K562 (cell line): ENCODE data around the gene LAMTOR5. TPM values are rescaled to one million over a fixed set of nuclear protein-coding genes. Genes with fewer than 3 reads are reported as not detected.

Experiments used
- DACH1 ChIP-seq: fragments of 450-650 bp; IDR thresholded peaks from 2 replicates; pipeline ENCODE4 v1.6.1; 2018; ENCODE audit not compliant: partially characterized antibody
- ELF4 ChIP-seq: fragments of 450-650 bp; formaldehyde crosslinking; IDR thresholded peaks from 2 replicates; pipeline ENCODE4 v1.4.0; 2022; ENCODE audit warnings: missing genetic modification characterization
- GATAD2A ChIP-seq: fragments of 450-650 bp; IDR thresholded peaks from 2 replicates; pipeline ENCODE4 v1.6.1; 2017
- IRF2 ChIP-seq: sonication (generic); formaldehyde crosslinking; IDR thresholded peaks from 2 replicates; pipeline ENCODE4 v1.8.1; 2022; ENCODE audit warnings: mild to moderate bottlenecking, missing genetic modification reagents
- NFIX ChIP-seq: fragments of 250-450 bp; sonication (Bioruptor Pico); IDR thresholded peaks from 2 replicates; pipeline ENCODE4 v1.4.0; 2020; ENCODE audit warnings: low read depth, mild to moderate bottlenecking, moderate library complexity
- SRSF1 ChIP-seq: fragments of 200-400 bp; formaldehyde crosslinking; IDR thresholded peaks from 2 replicates; pipeline ENCODE4 v1.6.1; 2017; ENCODE audit warnings: mild to moderate bottlenecking, low read depth, low read length, moderate library complexity
- ZNF174 ChIP-seq: fragments of 250-450 bp; sonication (Bioruptor Pico); IDR thresholded peaks from 2 replicates; pipeline ENCODE4 v1.4.0; 2020; ENCODE audit warnings: mild to moderate bottlenecking
- ZNF589 ChIP-seq: fragments of 200-800 bp; sonication (Bioruptor generic); IDR thresholded peaks from 2 replicates; pipeline ENCODE4 v1.6.1; 2016; ENCODE audit warnings: low read depth, missing genetic modification characterization, missing compliant biosample characterization
- polyA plus RNA-seq, 8 experiments: library from polyadenylated mRNA; depleted of rRNA in 4 of 8; stranded (reverse) in 5 of 8; unstranded in 3 of 8; fragments of >200 nt; fragmentation: Nextera tagmentation in 2 of 8; fragmentation: Illumina TruSeq in 1 of 8; extraction: Ambion mirVana in 2 of 8; extraction: Trizol in 1 of 8; gene quantifications; 2 replicates each; pipeline versions ENCODE4 v1.2.1 to v1.2.3, GENCODE V29; 2011 to 2014; ENCODE audit warnings: inconsistent platforms in 1 of 8, missing spikeins in 1 of 8
- total RNA-seq, 7 experiments: library from RNA; depleted of rRNA in 6 of 7; stranded (reverse); fragments of >200 nt in 6 of 7; fragmentation: Illumina TruSeq in 2 of 7; extraction: Trizol in 2 of 7; gene quantifications; 2 replicates each; pipeline versions ENCODE4 v1.2.1 to v1.2.3, GENCODE V29; 2011 to 2021; ENCODE audit warnings: low replicate concordance in 1 of 7
- TF ChIP-seq, protein P1 (sequence below): fragments of 450-650 bp; IDR thresholded peaks from 2 replicates; pipeline ENCODE4 v1.6.1; 2016; ENCODE audit warnings: mild to moderate bottlenecking, moderate library complexity
- TF ChIP-seq, protein P2 (sequence below): fragments of 450-650 bp; formaldehyde crosslinking; IDR thresholded peaks from 2 replicates; pipeline ENCODE4 v1.4.0; 2020; ENCODE audit warnings: mild to moderate bottlenecking
- TF ChIP-seq, protein P3 (sequence below): fragments of 250-450 bp; sonication (Bioruptor Pico); IDR thresholded peaks from 2 replicates; pipeline ENCODE4 v1.5.0; 2021; ENCODE audit warnings: mild to moderate bottlenecking, borderline replicate concordance

LAMTOR5 gene
- total and polyA plus RNA-seq, 9 of the 15 experiments (the other 6 are each of a cell fraction or from before 2014, with no cell fraction given) = 118 to 712 (median 241) TPM

DNA sequence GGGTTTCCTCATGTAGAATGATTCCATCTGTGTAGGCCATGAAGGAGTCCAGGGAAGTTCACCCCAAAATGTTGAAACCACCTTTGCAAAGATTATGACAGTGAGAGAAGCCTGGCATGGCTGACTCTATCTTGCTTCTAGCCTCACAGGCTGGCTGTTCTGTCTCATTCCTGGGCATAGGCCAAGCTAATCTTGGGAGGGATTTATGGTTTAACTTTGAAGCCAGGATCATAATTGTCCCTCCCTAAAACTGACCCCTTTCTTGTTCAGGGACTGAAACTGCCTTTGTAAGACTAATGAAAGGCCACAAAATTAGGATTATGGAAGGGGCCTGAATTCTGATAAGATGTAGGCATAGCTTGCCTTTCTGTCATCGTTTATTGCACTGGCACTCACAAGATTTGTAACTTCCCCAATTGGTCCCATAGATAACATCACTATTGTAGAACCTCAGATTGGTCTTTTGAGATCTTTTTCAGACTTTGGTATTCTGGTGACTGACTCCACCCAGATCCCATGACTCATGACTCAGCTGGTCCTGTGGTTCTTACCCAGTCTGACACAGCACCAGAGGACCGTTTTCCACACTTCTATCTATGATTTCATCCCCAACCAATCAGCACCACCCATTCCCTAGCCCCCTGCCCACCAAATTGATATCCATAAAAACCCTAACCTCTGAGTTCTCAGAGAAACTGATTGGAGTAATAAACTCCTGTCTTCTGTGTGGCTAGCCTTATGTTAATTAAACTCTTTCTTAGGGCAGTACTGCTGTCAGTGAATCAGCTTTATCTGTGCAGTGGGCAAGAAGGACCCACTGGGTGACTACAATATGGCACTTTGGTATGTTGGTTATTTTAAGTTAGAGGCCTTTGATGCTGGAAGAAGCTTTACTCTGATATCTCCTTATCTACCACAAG is 13.6 kb upstream of the LAMTOR5 start (continued):
- TF ChIP-seq ZNF174 (CRISPR knock-in tag) = no peak
- no peak for TF ChIP-seq SRSF1
- TF ChIP-seq, protein P1, sequence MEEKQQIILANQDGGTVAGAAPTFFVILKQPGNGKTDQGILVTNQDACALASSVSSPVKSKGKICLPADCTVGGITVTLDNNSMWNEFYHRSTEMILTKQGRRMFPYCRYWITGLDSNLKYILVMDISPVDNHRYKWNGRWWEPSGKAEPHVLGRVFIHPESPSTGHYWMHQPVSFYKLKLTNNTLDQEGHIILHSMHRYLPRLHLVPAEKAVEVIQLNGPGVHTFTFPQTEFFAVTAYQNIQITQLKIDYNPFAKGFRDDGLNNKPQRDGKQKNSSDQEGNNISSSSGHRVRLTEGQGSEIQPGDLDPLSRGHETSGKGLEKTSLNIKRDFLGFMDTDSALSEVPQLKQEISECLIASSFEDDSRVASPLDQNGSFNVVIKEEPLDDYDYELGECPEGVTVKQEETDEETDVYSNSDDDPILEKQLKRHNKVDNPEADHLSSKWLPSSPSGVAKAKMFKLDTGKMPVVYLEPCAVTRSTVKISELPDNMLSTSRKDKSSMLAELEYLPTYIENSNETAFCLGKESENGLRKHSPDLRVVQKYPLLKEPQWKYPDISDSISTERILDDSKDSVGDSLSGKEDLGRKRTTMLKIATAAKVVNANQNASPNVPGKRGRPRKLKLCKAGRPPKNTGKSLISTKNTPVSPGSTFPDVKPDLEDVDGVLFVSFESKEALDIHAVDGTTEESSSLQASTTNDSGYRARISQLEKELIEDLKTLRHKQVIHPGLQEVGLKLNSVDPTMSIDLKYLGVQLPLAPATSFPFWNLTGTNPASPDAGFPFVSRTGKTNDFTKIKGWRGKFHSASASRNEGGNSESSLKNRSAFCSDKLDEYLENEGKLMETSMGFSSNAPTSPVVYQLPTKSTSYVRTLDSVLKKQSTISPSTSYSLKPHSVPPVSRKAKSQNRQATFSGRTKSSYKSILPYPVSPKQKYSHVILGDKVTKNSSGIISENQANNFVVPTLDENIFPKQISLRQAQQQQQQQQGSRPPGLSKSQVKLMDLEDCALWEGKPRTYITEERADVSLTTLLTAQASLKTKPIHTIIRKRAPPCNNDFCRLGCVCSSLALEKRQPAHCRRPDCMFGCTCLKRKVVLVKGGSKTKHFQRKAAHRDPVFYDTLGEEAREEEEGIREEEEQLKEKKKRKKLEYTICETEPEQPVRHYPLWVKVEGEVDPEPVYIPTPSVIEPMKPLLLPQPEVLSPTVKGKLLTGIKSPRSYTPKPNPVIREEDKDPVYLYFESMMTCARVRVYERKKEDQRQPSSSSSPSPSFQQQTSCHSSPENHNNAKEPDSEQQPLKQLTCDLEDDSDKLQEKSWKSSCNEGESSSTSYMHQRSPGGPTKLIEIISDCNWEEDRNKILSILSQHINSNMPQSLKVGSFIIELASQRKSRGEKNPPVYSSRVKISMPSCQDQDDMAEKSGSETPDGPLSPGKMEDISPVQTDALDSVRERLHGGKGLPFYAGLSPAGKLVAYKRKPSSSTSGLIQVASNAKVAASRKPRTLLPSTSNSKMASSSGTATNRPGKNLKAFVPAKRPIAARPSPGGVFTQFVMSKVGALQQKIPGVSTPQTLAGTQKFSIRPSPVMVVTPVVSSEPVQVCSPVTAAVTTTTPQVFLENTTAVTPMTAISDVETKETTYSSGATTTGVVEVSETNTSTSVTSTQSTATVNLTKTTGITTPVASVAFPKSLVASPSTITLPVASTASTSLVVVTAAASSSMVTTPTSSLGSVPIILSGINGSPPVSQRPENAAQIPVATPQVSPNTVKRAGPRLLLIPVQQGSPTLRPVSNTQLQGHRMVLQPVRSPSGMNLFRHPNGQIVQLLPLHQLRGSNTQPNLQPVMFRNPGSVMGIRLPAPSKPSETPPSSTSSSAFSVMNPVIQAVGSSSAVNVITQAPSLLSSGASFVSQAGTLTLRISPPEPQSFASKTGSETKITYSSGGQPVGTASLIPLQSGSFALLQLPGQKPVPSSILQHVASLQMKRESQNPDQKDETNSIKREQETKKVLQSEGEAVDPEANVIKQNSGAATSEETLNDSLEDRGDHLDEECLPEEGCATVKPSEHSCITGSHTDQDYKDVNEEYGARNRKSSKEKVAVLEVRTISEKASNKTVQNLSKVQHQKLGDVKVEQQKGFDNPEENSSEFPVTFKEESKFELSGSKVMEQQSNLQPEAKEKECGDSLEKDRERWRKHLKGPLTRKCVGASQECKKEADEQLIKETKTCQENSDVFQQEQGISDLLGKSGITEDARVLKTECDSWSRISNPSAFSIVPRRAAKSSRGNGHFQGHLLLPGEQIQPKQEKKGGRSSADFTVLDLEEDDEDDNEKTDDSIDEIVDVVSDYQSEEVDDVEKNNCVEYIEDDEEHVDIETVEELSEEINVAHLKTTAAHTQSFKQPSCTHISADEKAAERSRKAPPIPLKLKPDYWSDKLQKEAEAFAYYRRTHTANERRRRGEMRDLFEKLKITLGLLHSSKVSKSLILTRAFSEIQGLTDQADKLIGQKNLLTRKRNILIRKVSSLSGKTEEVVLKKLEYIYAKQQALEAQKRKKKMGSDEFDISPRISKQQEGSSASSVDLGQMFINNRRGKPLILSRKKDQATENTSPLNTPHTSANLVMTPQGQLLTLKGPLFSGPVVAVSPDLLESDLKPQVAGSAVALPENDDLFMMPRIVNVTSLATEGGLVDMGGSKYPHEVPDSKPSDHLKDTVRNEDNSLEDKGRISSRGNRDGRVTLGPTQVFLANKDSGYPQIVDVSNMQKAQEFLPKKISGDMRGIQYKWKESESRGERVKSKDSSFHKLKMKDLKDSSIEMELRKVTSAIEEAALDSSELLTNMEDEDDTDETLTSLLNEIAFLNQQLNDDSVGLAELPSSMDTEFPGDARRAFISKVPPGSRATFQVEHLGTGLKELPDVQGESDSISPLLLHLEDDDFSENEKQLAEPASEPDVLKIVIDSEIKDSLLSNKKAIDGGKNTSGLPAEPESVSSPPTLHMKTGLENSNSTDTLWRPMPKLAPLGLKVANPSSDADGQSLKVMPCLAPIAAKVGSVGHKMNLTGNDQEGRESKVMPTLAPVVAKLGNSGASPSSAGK = no peak
- TF ChIP-seq, protein P2, sequence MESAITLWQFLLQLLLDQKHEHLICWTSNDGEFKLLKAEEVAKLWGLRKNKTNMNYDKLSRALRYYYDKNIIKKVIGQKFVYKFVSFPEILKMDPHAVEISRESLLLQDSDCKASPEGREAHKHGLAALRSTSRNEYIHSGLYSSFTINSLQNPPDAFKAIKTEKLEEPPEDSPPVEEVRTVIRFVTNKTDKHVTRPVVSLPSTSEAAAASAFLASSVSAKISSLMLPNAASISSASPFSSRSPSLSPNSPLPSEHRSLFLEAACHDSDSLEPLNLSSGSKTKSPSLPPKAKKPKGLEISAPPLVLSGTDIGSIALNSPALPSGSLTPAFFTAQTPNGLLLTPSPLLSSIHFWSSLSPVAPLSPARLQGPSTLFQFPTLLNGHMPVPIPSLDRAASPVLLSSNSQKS = no peak
- TF ChIP-seq IRF2 = no peak
- no peak; the same call in 1 of the 2 replicates for TF ChIP-seq ELF4 (CRISPR knock-in tag)
- no peak for TF ChIP-seq GATAD2A
- no peak for TF ChIP-seq NFIX
- TF ChIP-seq DACH1 = peak; percentile 27
- no peak for TF ChIP-seq ZNF589 (CRISPR knock-in tag)
- TF ChIP-seq, protein P3, sequence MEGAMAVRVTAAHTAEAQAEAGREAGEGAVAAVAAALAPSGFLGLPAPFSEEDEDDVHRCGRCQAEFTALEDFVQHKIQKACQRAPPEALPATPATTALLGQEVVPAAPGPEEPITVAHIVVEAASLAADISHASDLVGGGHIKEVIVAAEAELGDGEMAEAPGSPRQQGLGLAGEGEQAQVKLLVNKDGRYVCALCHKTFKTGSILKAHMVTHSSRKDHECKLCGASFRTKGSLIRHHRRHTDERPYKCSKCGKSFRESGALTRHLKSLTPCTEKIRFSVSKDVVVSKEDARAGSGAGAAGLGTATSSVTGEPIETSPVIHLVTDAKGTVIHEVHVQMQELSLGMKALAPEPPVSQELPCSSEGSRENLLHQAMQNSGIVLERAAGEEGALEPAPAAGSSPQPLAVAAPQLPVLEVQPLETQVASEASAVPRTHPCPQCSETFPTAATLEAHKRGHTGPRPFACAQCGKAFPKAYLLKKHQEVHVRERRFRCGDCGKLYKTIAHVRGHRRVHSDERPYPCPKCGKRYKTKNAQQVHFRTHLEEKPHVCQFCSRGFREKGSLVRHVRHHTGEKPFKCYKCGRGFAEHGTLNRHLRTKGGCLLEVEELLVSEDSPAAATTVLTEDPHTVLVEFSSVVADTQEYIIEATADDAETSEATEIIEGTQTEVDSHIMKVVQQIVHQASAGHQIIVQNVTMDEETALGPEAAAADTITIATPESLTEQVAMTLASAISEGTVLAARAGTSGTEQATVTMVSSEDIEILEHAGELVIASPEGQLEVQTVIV (CRISPR knock-in tag) = no peak
